Esophagus muscularis mucosa (tissue), 4 donors: ENCODE measurements around the gene SEH1L. TPM values are rescaled to one million over a fixed set of nuclear protein-coding genes. Genes with fewer than 3 reads are reported as not detected.

ENCODE experiments used
- DNase-seq: peaks from one replicate; pipeline ENCODE4 v3.0.0-alpha.2; 2017; ENCODE audit errors: extremely low spot score
- H3K27ac ChIP-seq, 4 donors: fragments of 200-600 bp; sonication (generic); replicated peaks in 1 of 4; 1 replicate in 3 of 4; 2 replicates in 1 of 4; pipeline ENCODE4 v1.5.1; 2016 to 2019; ENCODE audit warnings: mild to moderate bottlenecking in 1 of 4
- H3K27me3 ChIP-seq, 4 donors: fragments of 200-600 bp; sonication (generic); one replicate each; pipeline versions ENCODE4 v1.5.1 to v1.6.0; 2016 to 2019
- H3K36me3 ChIP-seq, 4 donors: fragments of 200-600 bp; sonication (generic); one replicate each; pipeline ENCODE4 v1.5.1; 2016 to 2019
- H3K4me1 ChIP-seq, 4 donors: fragments of 200-600 bp; sonication (generic); one replicate each; pipeline ENCODE4 v1.5.1; 2016 to 2019
- H3K4me3 ChIP-seq, 4 donors: fragments of 200-600 bp; sonication (generic); 1 replicate in 2 of 4; 2 replicates in 2 of 4; pipeline ENCODE4 v1.5.1; 2016 to 2019; ENCODE audit warnings: mild to moderate bottlenecking in 4 of 4, moderate library complexity in 1 of 4
- H3K9me3 ChIP-seq, 4 donors: fragments of 200-600 bp; sonication (generic); 1 replicate in 3 of 4; 2 replicates in 1 of 4; pipeline ENCODE4 v1.5.1; 2016 to 2019
- EP300 ChIP-seq: sonication (generic); formaldehyde crosslinking; IDR thresholded peaks from one replicate; pipeline ENCODE4 v1.6.1; 2017; ENCODE audit warnings: antibody characterized with exemption
- POLR2A ChIP-seq: fragments of 450-650 bp; IDR thresholded peaks from one replicate; pipeline ENCODE4 v1.6.1; 2017; ENCODE audit warnings: antibody characterized with exemption, moderate library complexity, mild to moderate bottlenecking, low read depth
- POLR2AphosphoS5 ChIP-seq, 2 donors: sonication (generic); formaldehyde crosslinking; IDR thresholded peaks; one replicate each; pipeline ENCODE4 v1.6.1; 2017; ENCODE audit warnings: antibody characterized with exemption in 2 of 2
- whole genome bisulfite sequencing: methylation state at CpG from one replicate; pipeline ENCODE4 v1.1.5; 2018; 5-methylcytosine and 5-hydroxymethylcytosine counted together
- intact Hi-C: fragments of 100-400 bp; cut with DNase I; formaldehyde crosslinking; loops from one replicate; pipeline ENCODE4 v1.15.1; 2023
- total RNA-seq, 4 donors: library from RNA; depleted of rRNA; stranded (reverse); fragments of >200 nt; gene quantifications; one replicate each; pipeline versions ENCODE4 v1.1.0 to v1.2.1, GENCODE V29; 2016
- TF ChIP-seq, protein P1 (sequence below), 3 experiments: fragments of 200-600 bp in 2 of 3; fragments of 450-650 bp in 1 of 3; sonication (generic) in 2 of 3; IDR thresholded peaks; one replicate each; pipeline ENCODE4 v1.5.1; 2017 to 2019; ENCODE audit warnings: antibody characterized with exemption in 3 of 3, mild to moderate bottlenecking in 2 of 3, moderate library complexity in 1 of 3

Gene SEH1L
- total RNA-seq, 4 donors from 2014 or later: 18.0 to 42.6 (median 23.2) TPM

DNA sequence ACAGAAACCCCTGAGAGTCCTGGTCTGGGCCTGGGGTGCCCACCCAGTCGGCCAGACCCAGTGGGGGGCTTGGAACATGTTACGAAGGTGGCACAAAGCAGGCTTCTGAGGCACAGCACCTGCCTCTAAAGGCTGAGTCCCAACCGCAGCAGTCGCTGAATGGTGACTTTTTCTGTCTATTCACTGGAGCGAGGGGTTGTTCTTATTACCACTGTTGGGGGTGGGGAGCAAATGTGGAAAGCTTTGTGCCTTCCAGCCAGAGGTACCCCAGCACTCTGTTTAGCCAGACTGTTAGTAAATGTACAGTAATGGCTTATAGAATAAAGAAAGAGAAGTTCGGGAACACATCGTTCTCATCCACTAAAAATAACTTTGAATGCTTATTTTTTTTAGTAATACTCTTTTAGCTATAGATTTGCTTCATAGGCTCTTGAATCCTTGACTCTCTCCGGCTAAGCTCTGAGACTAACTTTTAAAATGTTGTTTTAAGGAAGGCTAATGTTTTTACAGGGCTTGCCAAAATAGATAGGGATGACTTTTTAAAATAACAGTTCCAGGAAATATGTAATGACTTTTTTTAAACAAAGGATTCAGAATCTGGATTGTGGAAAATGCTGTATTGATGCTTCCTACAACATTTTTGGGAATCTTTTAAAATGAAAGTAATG, 40.4 kb upstream of the SEH1L start:
- Histone ChIP-seq H3K36me3 (no peaks in the 10 kb centered on the region), H3K27me3 (peaks cover 0 to 28% (median 0%) of the 10 kb centered on the region in 4 donors), H3K9me3 (no peaks in the 10 kb centered on the region), H3K4me1 (peaks cover 4 to 39% (median 32%) of the 10 kb centered on the region in 4 donors), H3K4me3 (no peak overlapping the region), H3K27ac (peak overlapping the region in 3 of 4 donors; percentile 25 to 60 (median 52))
- no peak for DNase-seq
- 35% methylated on average over 8 of the region's 8 CpGs for WGBS
- intact Hi-C loops: no loop called here
- TF ChIP-seq POLR2A (no peak), EP300 (no peak), POLR2AphosphoS5 (IDR thresholded peaks at IDR 0.05) (no peak)
- TF ChIP-seq, protein P1, sequence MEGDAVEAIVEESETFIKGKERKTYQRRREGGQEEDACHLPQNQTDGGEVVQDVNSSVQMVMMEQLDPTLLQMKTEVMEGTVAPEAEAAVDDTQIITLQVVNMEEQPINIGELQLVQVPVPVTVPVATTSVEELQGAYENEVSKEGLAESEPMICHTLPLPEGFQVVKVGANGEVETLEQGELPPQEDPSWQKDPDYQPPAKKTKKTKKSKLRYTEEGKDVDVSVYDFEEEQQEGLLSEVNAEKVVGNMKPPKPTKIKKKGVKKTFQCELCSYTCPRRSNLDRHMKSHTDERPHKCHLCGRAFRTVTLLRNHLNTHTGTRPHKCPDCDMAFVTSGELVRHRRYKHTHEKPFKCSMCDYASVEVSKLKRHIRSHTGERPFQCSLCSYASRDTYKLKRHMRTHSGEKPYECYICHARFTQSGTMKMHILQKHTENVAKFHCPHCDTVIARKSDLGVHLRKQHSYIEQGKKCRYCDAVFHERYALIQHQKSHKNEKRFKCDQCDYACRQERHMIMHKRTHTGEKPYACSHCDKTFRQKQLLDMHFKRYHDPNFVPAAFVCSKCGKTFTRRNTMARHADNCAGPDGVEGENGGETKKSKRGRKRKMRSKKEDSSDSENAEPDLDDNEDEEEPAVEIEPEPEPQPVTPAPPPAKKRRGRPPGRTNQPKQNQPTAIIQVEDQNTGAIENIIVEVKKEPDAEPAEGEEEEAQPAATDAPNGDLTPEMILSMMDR (IDR thresholded peaks at IDR 0.05): no peak

DNA sequence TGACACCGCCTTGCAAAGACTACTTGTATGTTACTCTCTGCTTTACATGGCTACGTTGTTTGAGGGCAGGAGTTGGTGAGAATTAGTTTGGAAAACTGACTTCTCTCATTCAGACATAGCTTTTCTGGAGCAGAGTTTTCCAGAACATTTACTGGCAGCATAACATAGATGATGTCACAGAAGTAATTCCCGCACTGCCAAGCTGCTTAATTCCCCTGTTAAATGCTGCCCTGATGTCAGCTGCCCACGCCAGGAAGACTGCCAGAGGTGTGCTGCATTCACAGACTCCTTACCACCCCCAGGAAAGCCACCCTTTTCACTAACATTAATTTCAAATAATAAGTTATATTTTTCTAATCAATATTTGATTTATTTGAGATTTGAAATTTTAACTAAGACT, 39.1 kb upstream of the SEH1L start:
- 84% methylated on average over 4 of the region's 4 CpGs for WGBS
- Histone ChIP-seq H3K27me3 (peaks cover 0 to 35% (median 0%) of the 10 kb centered on the region in 4 donors), H3K4me1 (peaks cover 4 to 38% (median 32%) of the 10 kb centered on the region in 4 donors), H3K9me3 (no peaks in the 10 kb centered on the region), H3K36me3 (no peaks in the 10 kb centered on the region), H3K27ac (no peak overlapping the region), H3K4me3 (no peak overlapping the region)
- intact Hi-C loops: no loop called here
- DNase-seq: no peak
- TF ChIP-seq EP300 (no peak), POLR2AphosphoS5 (IDR thresholded peaks at IDR 0.05) (no peak), POLR2A (no peak)
- TF ChIP-seq, protein P1 (IDR thresholded peaks at IDR 0.05): no peak

DNA sequence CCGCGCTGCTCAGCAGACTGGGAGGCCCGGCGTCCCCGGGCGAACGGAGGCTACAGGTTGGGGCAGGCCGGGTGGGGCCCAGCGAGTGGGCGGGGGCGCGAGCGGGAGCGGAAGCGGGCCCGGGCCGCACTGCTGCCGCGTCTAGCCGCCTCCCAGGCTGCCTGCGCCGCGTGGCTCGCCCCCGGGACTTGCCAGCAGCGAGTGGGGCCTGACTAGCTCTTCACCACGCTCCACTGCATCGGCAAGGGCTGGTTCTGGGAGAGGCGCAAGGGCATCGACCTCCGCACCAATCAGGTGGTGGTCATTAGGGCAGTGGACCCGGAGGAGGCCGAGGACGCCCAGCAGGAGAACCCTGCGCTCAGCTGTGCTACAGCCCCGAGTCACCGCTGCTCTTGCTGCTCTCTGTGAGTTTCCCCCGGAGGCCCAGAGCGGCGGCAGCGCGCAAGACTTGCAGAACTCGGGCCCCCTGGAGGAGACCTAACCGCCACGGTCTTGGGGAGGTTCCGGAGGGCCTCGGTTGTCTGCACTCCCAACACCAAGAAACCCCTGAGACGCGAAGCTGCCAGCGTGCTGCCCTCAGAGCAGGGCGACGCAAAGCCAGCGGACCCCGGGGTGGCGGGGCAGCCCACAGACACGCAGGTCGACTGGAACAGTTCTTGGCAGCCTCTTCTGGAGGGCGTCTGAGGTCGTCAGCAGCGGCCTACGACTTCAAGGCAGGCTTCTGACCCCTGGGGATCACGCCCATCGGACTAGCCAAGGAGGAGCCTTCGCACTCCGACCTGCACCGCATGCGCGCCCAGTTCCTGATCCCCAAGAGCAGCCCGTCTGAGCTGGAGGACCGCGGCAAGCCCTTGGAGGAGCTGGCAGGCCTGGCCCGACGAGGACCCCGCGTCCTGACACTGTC, 36.5 kb upstream of the SEH1L start:
- TF ChIP-seq POLR2AphosphoS5 (IDR thresholded peaks at IDR 0.05) (no peak), EP300 (no peak), POLR2A (no peak)
- TF ChIP-seq, protein P1 (IDR thresholded peaks at IDR 0.05): no peak
- Histone ChIP-seq H3K36me3 (no peaks in the 10 kb centered on the region), H3K4me3 (peak overlapping the region; percentile 32 to 53 (median 44)), H3K27ac (no peak overlapping the region), H3K4me1 (peaks cover 4 to 34% (median 32%) of the 10 kb centered on the region in 4 donors), H3K27me3 (peaks cover 0 to 35% (median 0%) of the 10 kb centered on the region in 4 donors), H3K9me3 (no peaks in the 10 kb centered on the region)
- 27% methylated on average over 37 of the region's 75 CpGs for WGBS
- DNase-seq: no peak
- intact Hi-C loops: no loop called here

DNA sequence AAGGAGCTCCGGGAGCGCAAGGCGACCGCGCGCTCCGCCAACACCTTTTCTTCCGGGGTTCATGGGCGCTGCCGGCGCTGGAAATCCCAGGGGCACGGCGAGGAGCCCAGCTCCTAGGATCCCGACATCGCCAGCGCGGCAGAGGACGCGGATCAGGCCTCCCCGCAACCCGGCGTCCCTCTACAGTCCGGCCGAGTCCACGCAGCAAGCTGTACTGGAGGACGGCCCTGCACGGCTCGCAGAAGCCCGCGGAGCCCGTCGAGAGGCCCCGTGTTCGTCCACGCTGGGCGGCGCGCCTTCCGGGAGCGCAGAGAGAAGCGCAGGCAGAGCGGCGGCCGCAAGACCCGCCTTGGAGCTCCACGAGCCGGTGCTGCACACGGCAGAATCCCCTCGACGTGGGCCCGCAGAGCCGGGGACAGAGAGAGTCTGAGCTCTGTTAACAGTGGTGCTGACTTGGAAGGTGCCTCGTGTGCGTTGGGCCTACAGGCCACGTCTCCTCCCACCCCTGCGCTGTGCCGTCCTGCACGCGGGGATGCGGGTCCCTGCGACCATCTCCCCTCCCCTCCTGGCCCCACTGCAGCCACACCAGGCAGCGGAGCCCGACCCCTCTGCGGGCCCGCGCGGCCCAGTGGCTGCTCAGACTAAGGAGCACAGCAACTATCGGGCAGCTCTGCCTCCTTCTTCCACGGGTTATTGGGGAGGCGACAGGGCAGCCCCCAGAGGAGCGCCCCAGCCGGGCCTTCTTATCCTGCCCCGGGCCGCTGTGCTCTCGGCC, 35.7 kb upstream of the SEH1L start:
- Histone ChIP-seq H3K9me3 (no peaks in the 10 kb centered on the region), H3K27ac (no peak overlapping the region), H3K36me3 (no peaks in the 10 kb centered on the region), H3K4me3 (peak overlapping the region; percentile 32 to 53 (median 44)), H3K4me1 (peaks cover 4 to 27% (median 26%) of the 10 kb centered on the region in 4 donors), H3K27me3 (peaks cover 0 to 31% (median 0%) of the 10 kb centered on the region in 4 donors)
- no peak for TF ChIP-seq EP300
- TF ChIP-seq POLR2A: no peak
- TF ChIP-seq, protein P1 (IDR thresholded peaks at IDR 0.05): no peak
- no peak for TF ChIP-seq POLR2AphosphoS5 (IDR thresholded peaks at IDR 0.05)
- 86% methylated on average over 16 of the region's 75 CpGs for WGBS
- intact Hi-C loops: no loop called here
- DNase-seq: no peak
